Measurements from ENCODE around the gene SLC22A7.

GRCh38 chr6:43331470-43331869 is 33.4 kb downstream of the SLC22A7 start:
- TF ChIP-seq CTCF (IDR thresholded peaks at IDR 0.05) (no peak), EP300 (IDR thresholded peaks at IDR 0.05; ENCODE audit: low read depth) (no peak), POLR2A (IDR thresholded peaks at IDR 0.05) (no peak)
